GM12873 (cell line): ENCODE measurements around the gene COL15A1.

ENCODE experiments used
- CTCF ChIP-seq: IDR thresholded peaks from 2 replicates; pipeline ENCODE4 v1.5.1; 2012; ENCODE audit warnings: low read depth, mild to moderate bottlenecking, moderate library complexity, low read length, control low read depth; ENCODE audit not compliant: insufficient read depth; ENCODE audit errors: missing control alignments

COL15A1 gene

DNA sequence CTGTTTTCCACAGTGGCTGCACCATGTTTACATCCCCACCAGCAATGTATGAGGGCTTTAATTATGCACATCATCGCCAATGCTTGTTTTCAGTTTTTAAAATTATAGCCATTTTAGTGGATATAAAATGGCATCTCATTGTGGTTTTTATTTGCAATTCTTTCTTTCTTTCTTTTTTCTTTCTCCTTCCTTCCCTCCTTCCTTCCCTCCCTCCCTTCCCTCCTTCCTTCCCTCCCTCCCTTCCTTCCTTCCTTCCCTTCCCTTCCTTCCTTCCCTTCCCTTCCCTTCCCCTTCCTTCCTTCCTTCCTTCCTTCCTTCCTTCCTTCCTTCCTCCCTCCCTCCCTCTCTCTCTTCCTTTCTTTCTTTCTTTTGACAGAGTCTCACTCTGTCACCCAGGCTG is 6.6 kb downstream of the COL15A1 start:
- TF ChIP-seq CTCF, result no peak

GRCh38 chr9:98951967-98952366 is 8.3 kb downstream of the COL15A1 start:
- TF ChIP-seq CTCF, result no peak

- no peak for TF ChIP-seq CTCF
These were observed 10.0 kb downstream of the COL15A1 start for GRCh38 chr9:98953581-98954243.

DNA sequence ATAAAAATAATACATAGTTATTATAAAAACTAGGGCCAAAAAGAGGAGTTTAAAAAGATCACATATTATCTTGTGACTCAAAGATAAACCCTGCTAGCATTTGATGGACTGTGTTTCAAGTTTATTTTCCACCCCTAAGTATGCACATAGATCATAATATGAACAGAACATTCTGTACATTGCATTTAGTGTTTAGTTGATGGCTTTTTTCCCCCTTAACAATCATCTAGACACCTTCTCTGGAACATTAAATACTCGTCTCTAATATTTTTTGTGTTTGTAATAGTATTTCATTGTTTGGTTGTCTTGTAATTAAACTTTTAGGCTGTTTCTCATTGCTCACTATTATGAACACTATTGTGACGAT is 10.5 kb downstream of the COL15A1 start:
- TF ChIP-seq CTCF, result no peak

GRCh38 chr9:98955259-98955658 is 11.6 kb downstream of the COL15A1 start:
- TF ChIP-seq CTCF, result no peak

- no peak for TF ChIP-seq CTCF
These were observed 14.1 kb downstream of the COL15A1 start for GRCh38 chr9:98957826-98958225.

DNA sequence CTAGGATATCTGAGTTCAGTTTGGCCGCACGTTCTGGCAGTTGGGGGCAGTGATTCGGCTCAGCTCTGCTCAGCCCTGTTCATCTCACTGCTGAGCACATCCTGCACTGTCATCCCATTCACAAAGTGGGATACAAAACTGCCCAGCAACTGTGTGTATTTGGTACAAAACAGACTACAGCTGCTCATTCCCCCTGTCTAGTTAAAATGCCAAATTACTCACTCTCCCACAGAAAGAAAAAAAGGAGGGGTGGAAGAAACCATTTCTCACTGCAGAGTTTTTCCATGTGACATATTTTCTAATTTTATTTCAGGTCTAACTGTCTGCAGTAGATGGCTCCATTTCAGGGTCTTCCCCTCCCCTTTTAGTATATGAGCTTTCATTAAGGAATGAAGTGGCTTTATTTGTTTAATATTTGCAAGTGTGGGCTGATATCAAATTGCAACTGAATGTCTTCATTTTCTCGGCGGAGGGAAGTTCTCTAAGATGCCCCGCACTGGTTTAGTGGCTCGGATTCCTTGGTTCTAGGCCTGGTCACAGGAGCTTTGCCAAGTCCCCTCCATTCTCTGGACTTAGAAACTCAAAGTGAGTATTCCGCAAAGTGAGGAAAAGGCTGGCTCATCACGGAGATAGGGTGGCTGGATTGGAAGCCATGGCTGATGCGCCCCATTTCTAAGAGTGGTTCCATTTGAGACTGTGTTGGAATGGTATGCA is 14.7 kb downstream of the COL15A1 start:
- no peak for TF ChIP-seq CTCF
